Measurements from ENCODE around the gene USP6. TPM values are rescaled to one million over a fixed set of nuclear protein-coding genes. Genes with fewer than 3 reads are reported as not detected.

The USP6 gene
- polyA plus RNA-seq, 2 donors, result 0.02 to 0.04 TPM

- Histone ChIP-seq H3K4me3 (ENCODE audit: low read depth in 1 of 2, low read length in 2 of 2) (no peak overlapping the region), H3K27me3 (ENCODE audit: control insufficient read depth in 1 of 2, insufficient read depth in 2 of 2, low read length in 2 of 2) (no peaks in the 10 kb centered on the region), H3K4me1 (ENCODE audit: control insufficient read depth in 2 of 2, insufficient read depth in 2 of 2, low read length in 1 of 2) (no peaks in the 10 kb centered on the region), H3K36me3 (ENCODE audit: control insufficient read depth in 2 of 2, insufficient read depth in 2 of 2, low read length in 1 of 2) (no peaks in the 10 kb centered on the region), H3K9me3 (ENCODE audit: control insufficient read depth in 2 of 2, insufficient read depth in 1 of 2, low read depth in 1 of 2, low read length in 1 of 2) (peaks cover 26 to 38% of the 10 kb centered on the region in 2 donors), H3K27ac (ENCODE audit: low read depth in 2 of 2, low read length in 1 of 2) (no peak overlapping the region)
Measured at GRCh38 chr17:5183410-5183793, 67.6 kb downstream of the USP6 start.

DNA sequence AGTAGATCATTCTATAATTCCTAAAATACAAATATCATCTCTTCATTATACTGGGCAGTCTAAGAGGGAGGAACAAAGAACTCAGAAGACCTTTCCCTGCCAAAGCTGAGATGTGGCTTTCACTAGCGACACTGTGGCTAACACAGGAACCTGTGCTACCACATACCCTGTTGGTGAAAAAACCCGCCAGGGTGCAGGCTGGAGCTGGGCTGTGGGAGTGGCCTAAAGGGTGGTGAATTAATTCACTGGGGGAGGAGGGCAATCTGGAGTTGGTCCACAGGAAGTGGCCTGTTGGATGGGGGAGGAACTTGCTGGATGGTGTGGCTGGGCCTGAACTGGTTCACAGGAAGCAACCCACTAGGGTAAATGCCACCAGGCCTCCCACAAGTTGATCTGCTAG lies 68.5 kb downstream of the USP6 start:
- Histone ChIP-seq H3K4me3 (ENCODE audit: low read depth in 1 of 2, low read length in 2 of 2) (no peak overlapping the region), H3K36me3 (ENCODE audit: control insufficient read depth in 2 of 2, insufficient read depth in 2 of 2, low read length in 1 of 2) (no peaks in the 10 kb centered on the region)
- 95 to 100% methylated on average over 2 of the region's 2 CpGs for WGBS, 2 donors

GRCh38 chr17:5191541-5192417 lies 75.9 kb downstream of the USP6 start, which contains the start of gene ZNF594:
Gene ZNF594, minus strand, starts transcription at chr17:5191868. Its CDS starts 7,612 bp downstream, at chr17:5184256.
- H3K4me1 ChIP-seq (ENCODE audit: control insufficient read depth in 2 of 2, insufficient read depth in 2 of 2, low read length in 1 of 2), result peaks cover 0 to 2% of the 10 kb centered on the region in 2 donors
- H3K27me3 ChIP-seq (ENCODE audit: control insufficient read depth in 1 of 2, insufficient read depth in 2 of 2, low read length in 2 of 2), result no peaks in the 10 kb centered on the region
- peak within 1 kb of the TSS; percentile 65 to 76 for H3K4me3 ChIP-seq (ENCODE audit: low read depth in 1 of 2, low read length in 2 of 2)
- WGBS, 2 donors, result 2 to 3% methylated on average over 82 of the region's 82 CpGs
- H3K27ac ChIP-seq (ENCODE audit: low read depth in 2 of 2, low read length in 1 of 2), result peak within 1 kb of the TSS; percentile 43 to 63
- H3K9me3 ChIP-seq (ENCODE audit: control insufficient read depth in 2 of 2, insufficient read depth in 1 of 2, low read depth in 1 of 2, low read length in 1 of 2), result peaks cover 0 to 1% of the 10 kb centered on the region in 2 donors
- peaks cover 0 to 2% of the 10 kb centered on the region in 2 donors for H3K36me3 ChIP-seq (ENCODE audit: control insufficient read depth in 2 of 2, insufficient read depth in 2 of 2, low read length in 1 of 2)

More for the DNA sequence above, 68.5 kb downstream of the USP6 start:
- Histone ChIP-seq H3K27ac (ENCODE audit: low read depth in 2 of 2, low read length in 1 of 2) (no peak overlapping the region), H3K9me3 (ENCODE audit: control insufficient read depth in 2 of 2, insufficient read depth in 1 of 2, low read depth in 1 of 2, low read length in 1 of 2) (peaks cover 22 to 33% of the 10 kb centered on the region in 2 donors), H3K27me3 (ENCODE audit: control insufficient read depth in 1 of 2, insufficient read depth in 2 of 2, low read length in 2 of 2) (no peaks in the 10 kb centered on the region), H3K4me1 (ENCODE audit: control insufficient read depth in 2 of 2, insufficient read depth in 2 of 2, low read length in 1 of 2) (no peaks in the 10 kb centered on the region)

- peaks cover 0 to 2% of the 10 kb centered on the region in 2 donors for H3K36me3 ChIP-seq (ENCODE audit: control insufficient read depth in 2 of 2, insufficient read depth in 2 of 2, low read length in 1 of 2)
- peaks cover 0 to 2% of the 10 kb centered on the region in 2 donors for H3K4me1 ChIP-seq (ENCODE audit: control insufficient read depth in 2 of 2, insufficient read depth in 2 of 2, low read length in 1 of 2)
- no peaks in the 10 kb centered on the region for H3K27me3 ChIP-seq (ENCODE audit: control insufficient read depth in 1 of 2, insufficient read depth in 2 of 2, low read length in 2 of 2)
- H3K27ac ChIP-seq (ENCODE audit: low read depth in 2 of 2, low read length in 1 of 2), result no peak overlapping the region
- H3K4me3 ChIP-seq (ENCODE audit: low read depth in 1 of 2, low read length in 2 of 2), result no peak overlapping the region
- 83 to 86% methylated on average over 2 of the region's 2 CpGs for WGBS, 2 donors
- no peaks in the 10 kb centered on the region for H3K9me3 ChIP-seq (ENCODE audit: control insufficient read depth in 2 of 2, insufficient read depth in 1 of 2, low read depth in 1 of 2, low read length in 1 of 2)
Measured at GRCh38 chr17:5194346-5194745, 78.5 kb downstream of the USP6 start.

DNA sequence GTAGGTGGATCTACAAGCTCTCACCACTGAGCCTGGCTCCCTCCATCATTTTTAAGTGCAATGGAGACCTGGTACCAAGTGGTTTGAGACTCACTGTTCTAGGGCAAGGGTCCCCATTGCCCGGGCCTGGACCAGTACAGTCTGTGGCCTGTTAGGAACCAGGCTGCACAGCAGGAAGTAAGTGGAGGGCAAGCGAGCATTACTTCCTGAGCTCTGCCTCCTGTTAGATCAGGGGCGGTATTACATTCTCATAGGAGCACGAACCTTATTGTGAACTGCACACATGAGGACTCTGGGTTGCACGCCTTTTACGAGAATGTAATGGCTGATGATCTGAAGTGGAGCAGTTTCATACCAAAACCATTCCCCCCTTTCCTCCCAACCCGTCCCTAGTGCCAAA lies 82.6 kb downstream of the USP6 start:
- H3K27me3 ChIP-seq (ENCODE audit: control insufficient read depth in 1 of 2, insufficient read depth in 2 of 2, low read length in 2 of 2), result no peaks in the 10 kb centered on the region
- H3K36me3 ChIP-seq (ENCODE audit: control insufficient read depth in 2 of 2, insufficient read depth in 2 of 2, low read length in 1 of 2), result peaks cover 0 to 2% of the 10 kb centered on the region in 2 donors
- H3K27ac ChIP-seq (ENCODE audit: low read depth in 2 of 2, low read length in 1 of 2), result no peak overlapping the region
- H3K4me3 ChIP-seq (ENCODE audit: low read depth in 1 of 2, low read length in 2 of 2), result no peak overlapping the region
- no peaks in the 10 kb centered on the region for H3K4me1 ChIP-seq (ENCODE audit: control insufficient read depth in 2 of 2, insufficient read depth in 2 of 2, low read length in 1 of 2)
- 88 to 94% methylated on average over 7 of the region's 7 CpGs for WGBS, 2 donors
- H3K9me3 ChIP-seq (ENCODE audit: control insufficient read depth in 2 of 2, insufficient read depth in 1 of 2, low read depth in 1 of 2, low read length in 1 of 2), result no peaks in the 10 kb centered on the region

GRCh38 chr17:5200360-5200759 lies 84.5 kb downstream of the USP6 start:
- Histone ChIP-seq H3K9me3 (ENCODE audit: control insufficient read depth in 2 of 2, insufficient read depth in 1 of 2, low read depth in 1 of 2, low read length in 1 of 2) (no peaks in the 10 kb centered on the region), H3K36me3 (ENCODE audit: control insufficient read depth in 2 of 2, insufficient read depth in 2 of 2, low read length in 1 of 2) (peaks cover 0 to 2% of the 10 kb centered on the region in 2 donors), H3K4me1 (ENCODE audit: control insufficient read depth in 2 of 2, insufficient read depth in 2 of 2, low read length in 1 of 2) (no peaks in the 10 kb centered on the region), H3K4me3 (ENCODE audit: low read depth in 1 of 2, low read length in 2 of 2) (no peak overlapping the region), H3K27ac (ENCODE audit: low read depth in 2 of 2, low read length in 1 of 2) (no peak overlapping the region), H3K27me3 (ENCODE audit: control insufficient read depth in 1 of 2, insufficient read depth in 2 of 2, low read length in 2 of 2) (no peaks in the 10 kb centered on the region)
- 52 to 67% methylated on average over 2 of the region's 2 CpGs for WGBS, 2 donors

GRCh38 chr17:5201011-5201410 lies 85.2 kb downstream of the USP6 start:
- H3K4me3 ChIP-seq (ENCODE audit: low read depth in 1 of 2, low read length in 2 of 2), result no peak overlapping the region
- H3K9me3 ChIP-seq (ENCODE audit: control insufficient read depth in 2 of 2, insufficient read depth in 1 of 2, low read depth in 1 of 2, low read length in 1 of 2), result no peaks in the 10 kb centered on the region
- H3K36me3 ChIP-seq (ENCODE audit: control insufficient read depth in 2 of 2, insufficient read depth in 2 of 2, low read length in 1 of 2), result no peaks in the 10 kb centered on the region
- 86 to 90% methylated on average over 8 of the region's 8 CpGs for WGBS, 2 donors
- no peak overlapping the region for H3K27ac ChIP-seq (ENCODE audit: low read depth in 2 of 2, low read length in 1 of 2)
- no peaks in the 10 kb centered on the region for H3K4me1 ChIP-seq (ENCODE audit: control insufficient read depth in 2 of 2, insufficient read depth in 2 of 2, low read length in 1 of 2)
- H3K27me3 ChIP-seq (ENCODE audit: control insufficient read depth in 1 of 2, insufficient read depth in 2 of 2, low read length in 2 of 2), result no peaks in the 10 kb centered on the region

- no peaks in the 10 kb centered on the region for H3K27me3 ChIP-seq (ENCODE audit: control insufficient read depth in 1 of 2, insufficient read depth in 2 of 2, low read length in 2 of 2)
- no peaks in the 10 kb centered on the region for H3K4me1 ChIP-seq (ENCODE audit: control insufficient read depth in 2 of 2, insufficient read depth in 2 of 2, low read length in 1 of 2)
- 94% methylated on average over 14 of the region's 14 CpGs for WGBS, 2 donors
- no peak overlapping the region for H3K27ac ChIP-seq (ENCODE audit: low read depth in 2 of 2, low read length in 1 of 2)
- no peaks in the 10 kb centered on the region for H3K36me3 ChIP-seq (ENCODE audit: control insufficient read depth in 2 of 2, insufficient read depth in 2 of 2, low read length in 1 of 2)
- H3K4me3 ChIP-seq (ENCODE audit: low read depth in 1 of 2, low read length in 2 of 2), result no peak overlapping the region
- H3K9me3 ChIP-seq (ENCODE audit: control insufficient read depth in 2 of 2, insufficient read depth in 1 of 2, low read depth in 1 of 2, low read length in 1 of 2), result no peaks in the 10 kb centered on the region
Measured at GRCh38 chr17:5203178-5203907, 87.5 kb downstream of the USP6 start.

DNA sequence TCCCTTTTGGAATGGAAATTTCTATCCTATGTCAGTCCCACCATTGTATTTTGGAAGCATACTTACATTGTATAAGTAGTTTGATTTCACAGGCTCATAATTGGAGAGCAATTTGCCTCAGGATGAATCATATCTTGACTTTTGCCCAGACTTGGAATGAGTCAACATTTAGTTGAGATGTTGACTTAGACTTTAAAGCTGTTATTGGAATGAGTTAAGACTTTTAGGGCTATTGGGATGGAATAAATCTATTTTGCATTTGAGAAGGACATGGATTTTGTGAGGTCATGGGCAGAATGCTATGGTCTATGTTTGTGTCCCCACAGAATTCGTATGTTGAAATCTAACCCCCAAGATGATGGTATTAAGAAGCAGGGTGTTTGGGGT lies 88.1 kb downstream of the USP6 start:
- H3K36me3 ChIP-seq (ENCODE audit: control insufficient read depth in 2 of 2, insufficient read depth in 2 of 2, low read length in 1 of 2), result no peaks in the 10 kb centered on the region
- no peaks in the 10 kb centered on the region for H3K27me3 ChIP-seq (ENCODE audit: control insufficient read depth in 1 of 2, insufficient read depth in 2 of 2, low read length in 2 of 2)
- no peaks in the 10 kb centered on the region for H3K9me3 ChIP-seq (ENCODE audit: control insufficient read depth in 2 of 2, insufficient read depth in 1 of 2, low read depth in 1 of 2, low read length in 1 of 2)
- no peak overlapping the region for H3K4me3 ChIP-seq (ENCODE audit: low read depth in 1 of 2, low read length in 2 of 2)
- H3K27ac ChIP-seq (ENCODE audit: low read depth in 2 of 2, low read length in 1 of 2), result no peak overlapping the region
- no peaks in the 10 kb centered on the region for H3K4me1 ChIP-seq (ENCODE audit: control insufficient read depth in 2 of 2, insufficient read depth in 2 of 2, low read length in 1 of 2)
- 81 to 89% methylated on average over 1 of the region's 1 CpG for WGBS, 2 donors
